HepG2 (cell line): Measurements from ENCODE around the gene GTF2A1L. TPM values are rescaled to one million over a fixed set of nuclear protein-coding genes. Genes with fewer than 3 reads are reported as not detected.
"Not testable (repeated sequence)": the region's sequence is repeated elsewhere in the genome, so short reads cannot be mapped to it uniquely, and the experiment has no call there.

Experiments
- ATAC-seq: fragments of 200-7000 bp; cut with Tn5 transposase; 3 replicates; pipeline ENCODE4 v1.9.1; 2020; ENCODE audit warnings: mild to moderate bottlenecking, moderate library complexity
- BruUV-seq: library from RNA; stranded (reverse); fragments of 400-500 nt; replicated peaks from 2 replicates; lab custom pipeline; 2021; lab: Mats Ljungman, UMichigan
- CTCF ChIA-PET: fragments of 300-600 bp; formaldehyde crosslinking; extraction: SDS; loops from one replicate; lab custom pipeline; 2021; ENCODE audit warnings: low total read pairs, inconsistent platforms, low intra/inter-chr PET ratio; lab: Yijun Ruan, JAX
- POLR2A ChIA-PET: fragments of 350-600 bp; sonication (Branson Sonifier 250); formaldehyde crosslinking; loops from one replicate; lab custom pipeline; 2020; ENCODE audit warnings: antibody characterized with exemption, inconsistent platforms; lab: Yijun Ruan, JAX
- DNase-seq: peaks from one replicate; pipeline ENCODE4 v3.0.0-alpha.2; 2015; ENCODE audit warnings: low spot score
- FAIRE-seq: peaks from 3 replicates; lab custom pipeline; 2011; peaks lifted over from hg19 to GRCh38; lab: Jason Lieb, UNC
- H2AFZ ChIP-seq: one replicate; pipeline ENCODE4 v1.6.1; 2011; ENCODE audit warnings: low read length, inconsistent platforms
- H3K27ac ChIP-seq: fragments of 300-600 bp; 3 replicates; pipeline ENCODE4 v1.8.0; 2011; ENCODE audit warnings: mixed run types, mild to moderate bottlenecking, mixed read lengths, low read length, inconsistent platforms; ENCODE audit not compliant: insufficient read depth; ENCODE audit errors: extremely low read length
- H3K27me3 ChIP-seq, 2 experiments: fragments of 200-600 bp in 1 of 2; 2 replicates in 1 of 2; 3 replicates in 1 of 2; pipeline versions ENCODE4 v1.6.0 to v1.8.0; 2011; ENCODE audit warnings: low read length in 2 of 2, mild to moderate bottlenecking in 2 of 2, moderate library complexity in 2 of 2, inconsistent platforms in 1 of 2; ENCODE audit not compliant: insufficient read depth in 2 of 2, control insufficient read depth in 1 of 2
- H3K36me3 ChIP-seq, 2 experiments: fragments of 200-600 bp in 1 of 2; replicated peaks in 1 of 2; 2 replicates in 1 of 2; 3 replicates in 1 of 2; pipeline versions ENCODE4 v1.5.1 to v1.8.0; 2011; ENCODE audit warnings: low read length in 2 of 2, inconsistent platforms in 1 of 2; ENCODE audit not compliant: insufficient read depth in 2 of 2, control insufficient read depth in 1 of 2
- H3K4me1 ChIP-seq: 2 replicates; pipeline ENCODE4 v1.5.1; 2012; ENCODE audit warnings: low read length, inconsistent platforms; ENCODE audit not compliant: insufficient read depth
- H3K4me2 ChIP-seq: 2 replicates; pipeline ENCODE4 v1.6.0; 2011; ENCODE audit warnings: low read depth, low read length, inconsistent platforms
- H3K4me3 ChIP-seq, 3 experiments: fragments of 200-600 bp in 1 of 3; sonication (generic), shearing (Covaris generic) in 1 of 3; replicated peaks in 1 of 3; 2 replicates each; pipeline ENCODE4 v1.5.1; 2011 to 2016; ENCODE audit warnings: low read length in 3 of 3, inconsistent platforms in 2 of 3, low read depth in 2 of 3, mild to moderate bottlenecking in 2 of 3, control low read depth in 1 of 3, mixed read lengths in 1 of 3; ENCODE audit not compliant: insufficient read depth in 1 of 3
- H3K79me2 ChIP-seq: one replicate; pipeline ENCODE4 v1.6.1; 2011; ENCODE audit warnings: low read length, inconsistent platforms; ENCODE audit not compliant: insufficient read depth
- H3K9ac ChIP-seq: 2 replicates; pipeline ENCODE4 v1.6.0; 2011; ENCODE audit warnings: mild to moderate bottlenecking, low read depth, low read length, inconsistent platforms; ENCODE audit not compliant: insufficient read depth
- H3K9me3 ChIP-seq: 2 replicates; pipeline ENCODE4 v1.5.1; 2012; ENCODE audit warnings: mild to moderate bottlenecking, low read length
- H4K20me1 ChIP-seq: 2 replicates; pipeline ENCODE4 v1.6.0; 2011; ENCODE audit warnings: inconsistent platforms, mild to moderate bottlenecking, low read length, moderate library complexity; ENCODE audit not compliant: insufficient read depth
- ESRRA ChIP-seq: sonication (generic); formaldehyde crosslinking; IDR thresholded peaks from 2 replicates; pipeline ENCODE4 v1.5.1; 2020; ENCODE audit warnings: mild to moderate bottlenecking, low read depth, missing genetic modification reagents
- WGBS: methylation state at CpG from one replicate; pipeline ENCODE4 v1.1.6; 2017; ENCODE audit warnings: low lambda C conversion rate; 5-methylcytosine and 5-hydroxymethylcytosine counted together
- in situ Hi-C: cut with HindIII; loops from 2 replicates; pipeline ENCODE4 v1.10.0; 2017; ENCODE audit warnings: low pct_unique_long_range_greater_than_20kb; ENCODE audit not compliant: extremely low pct_ligation_motif_present
- intact Hi-C: fragments of 100-400 bp; cut with micrococcal nuclease; formaldehyde crosslinking; loops from one replicate; pipeline ENCODE4 v1.10.0; 2022; ENCODE audit not compliant: unreplicated experiment
- polyA plus RNA-seq, 8 experiments: library from polyadenylated mRNA; depleted of rRNA in 3 of 8; stranded (reverse) in 7 of 8; unstranded in 1 of 8; fragments of >200 nt; fragmentation: Illumina TruSeq in 4 of 8; extraction: Trizol in 4 of 8; gene quantifications; 2 replicates each; pipeline versions ENCODE4 v1.2.1 to v1.2.3, GENCODE V29; 2011 to 2016; ENCODE audit warnings: low read depth in 4 of 8, missing spikeins in 1 of 8, mixed read lengths in 1 of 8; ENCODE audit not compliant: insufficient read depth in 1 of 8
- total RNA-seq, 5 experiments: library from RNA; depleted of rRNA; stranded (reverse); fragments of >200 nt; fragmentation: Illumina TruSeq; extraction: Trizol; gene quantifications; 2 replicates each; pipeline ENCODE4 v1.2.3, GENCODE V29; 2016; ENCODE audit warnings: low read depth in 1 of 5
- TF ChIP-seq, protein P1 (sequence below): sonication (generic); formaldehyde crosslinking; IDR thresholded peaks from 2 replicates; pipeline ENCODE4 v1.9.0; 2021; ENCODE audit warnings: missing genetic modification reagents, mild to moderate bottlenecking, borderline replicate concordance

The GTF2A1L gene
- total and polyA plus RNA-seq, 2 of the 13 experiments (the other 11 are each of a cell fraction or from before 2014, with no cell fraction given) = not detected

DNA sequence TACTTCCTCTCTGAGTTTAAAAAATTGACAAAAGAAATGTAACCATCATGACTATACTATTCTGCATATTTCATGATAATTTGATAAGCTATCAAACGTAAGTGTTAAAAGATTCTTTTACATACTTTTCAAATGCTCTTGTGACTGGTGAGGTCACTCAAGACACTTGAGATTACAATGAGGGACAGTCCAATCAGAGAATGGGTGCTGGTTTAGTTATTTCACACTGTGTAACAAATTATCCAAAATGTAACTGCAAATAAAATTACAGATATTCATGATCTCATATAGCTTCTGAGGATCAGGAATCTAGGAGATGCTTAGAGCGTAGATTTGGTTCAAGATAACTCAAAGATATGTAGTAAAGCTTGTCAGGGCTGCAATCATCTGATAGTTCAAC lies 4.4 kb upstream of the GTF2A1L start:
- intact Hi-C loops = no loop called here
- H3K9me3 ChIP-seq = no peaks in the 10 kb centered on the region
- POLR2A ChIA-PET = no interaction called here
- H2AFZ ChIP-seq = no peak overlapping the region
- H4K20me1 ChIP-seq = no peaks in the 10 kb centered on the region
- H3K27ac ChIP-seq = no peak overlapping the region
- no peak overlapping the region for H3K9ac ChIP-seq
- no peak overlapping the region for H3K4me3 ChIP-seq
- no TSS peak for BruUV-seq
- no peak overlapping the region for H3K4me2 ChIP-seq
- in situ Hi-C loops = no loop called here
- ATAC-seq (no peak), FAIRE-seq (no peak)
- 5% methylated on average over 2 of the region's 2 CpGs for WGBS
- no peaks in the 10 kb centered on the region for H3K79me2 ChIP-seq
- no peaks in the 10 kb centered on the region for H3K36me3 ChIP-seq
- no peaks in the 10 kb centered on the region for H3K4me1 ChIP-seq
- TF ChIP-seq ESRRA (CRISPR knock-in tag) = no peak
- TF ChIP-seq, protein P1, sequence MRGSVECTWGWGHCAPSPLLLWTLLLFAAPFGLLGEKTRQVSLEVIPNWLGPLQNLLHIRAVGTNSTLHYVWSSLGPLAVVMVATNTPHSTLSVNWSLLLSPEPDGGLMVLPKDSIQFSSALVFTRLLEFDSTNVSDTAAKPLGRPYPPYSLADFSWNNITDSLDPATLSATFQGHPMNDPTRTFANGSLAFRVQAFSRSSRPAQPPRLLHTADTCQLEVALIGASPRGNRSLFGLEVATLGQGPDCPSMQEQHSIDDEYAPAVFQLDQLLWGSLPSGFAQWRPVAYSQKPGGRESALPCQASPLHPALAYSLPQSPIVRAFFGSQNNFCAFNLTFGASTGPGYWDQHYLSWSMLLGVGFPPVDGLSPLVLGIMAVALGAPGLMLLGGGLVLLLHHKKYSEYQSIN = no peak
- TF ChIP-seq, all 625 proteins: peak for 0
- CTCF ChIA-PET = no interaction called here
- no peak for DNase-seq
- H3K27me3 ChIP-seq = peaks cover 0 to 15% of the 10 kb centered on the region in 2 experiments; a peak in 2 of 5 replicates

DNA sequence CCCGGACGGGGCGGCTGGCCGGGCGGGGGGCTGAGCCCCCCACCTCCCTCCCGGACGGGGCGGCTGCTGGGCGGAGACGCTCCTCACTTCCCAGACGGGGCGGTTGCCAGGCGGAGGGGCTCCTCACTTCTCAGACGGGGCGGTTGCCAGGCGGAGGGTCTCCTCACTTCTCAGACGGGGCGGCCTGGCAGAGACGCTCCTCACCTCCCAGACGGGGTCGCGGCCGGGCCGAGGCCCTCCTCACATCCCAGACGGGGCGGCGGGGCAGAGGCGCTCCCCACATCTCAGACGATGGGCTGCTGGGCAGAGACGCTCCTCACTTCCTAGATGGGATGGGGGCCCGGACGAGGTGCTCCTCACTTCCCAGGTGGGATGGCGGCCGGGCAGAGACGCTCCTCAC lies 3.1 kb upstream of the GTF2A1L start:
- H3K9ac ChIP-seq, in situ Hi-C loops, CTCF ChIA-PET, DNase-seq, H3K4me2 ChIP-seq, H3K27me3 ChIP-seq, H3K4me1 ChIP-seq, intact Hi-C loops, H3K79me2 ChIP-seq, ATAC-seq, H3K36me3 ChIP-seq, POLR2A ChIA-PET, BruUV-seq, H3K9me3 ChIP-seq, H3K4me3 ChIP-seq, H3K27ac ChIP-seq, H4K20me1 ChIP-seq, H2AFZ ChIP-seq, FAIRE-seq: not testable (repeated sequence)
- 89% methylated on average over 10 of the region's 35 CpGs for WGBS
